PFSK-1 (cell line): ENCODE results near the gene MAP2K7. TPM values are rescaled to one million over a fixed set of nuclear protein-coding genes. Genes with fewer than 3 reads are reported as not detected.
A peak's percentile ranks its signal among the peaks of the same experiment; 100 is the strongest.

Experiments
- FOXP2 ChIP-seq: optimal IDR thresholded peaks from 2 replicates; pipeline ENCODE3; 2011; ENCODE audit warnings: borderline replicate concordance, control low read depth, inconsistent platforms; ENCODE audit not compliant: insufficient read depth; ENCODE audit errors: extremely low read length, extremely low read depth
- POLR2AphosphoS5 ChIP-seq: IDR thresholded peaks from 2 replicates; pipeline ENCODE4 v1.6.1; 2012; ENCODE audit warnings: low read depth, mild to moderate bottlenecking, control low read depth, low read length, moderate library complexity
- REST ChIP-seq, 2 experiments: IDR thresholded peaks; 2 replicates each; pipeline versions ENCODE4 v1.6.1 to v1.8.0; 2011 to 2012; ENCODE audit warnings: low read depth in 2 of 2, low read length in 2 of 2, control low read depth in 1 of 2, inconsistent platforms in 1 of 2, mild to moderate bottlenecking in 1 of 2, moderate library complexity in 1 of 2; ENCODE audit not compliant: insufficient read depth in 1 of 2
- SIN3A ChIP-seq: IDR thresholded peaks from 2 replicates; pipeline ENCODE4 v1.6.1; 2012; ENCODE audit warnings: mild to moderate bottlenecking, low read length, moderate library complexity, borderline replicate concordance; ENCODE audit not compliant: insufficient read depth
- TAF1 ChIP-seq: IDR thresholded peaks from 2 replicates; pipeline ENCODE4 v1.6.1; 2012; ENCODE audit warnings: low read length, control low read depth, borderline replicate concordance; ENCODE audit not compliant: insufficient read depth
- polyA plus RNA-seq: library from polyadenylated mRNA; unstranded; fragments of >200 nt; gene quantifications from one replicate; pipeline ENCODE4 v1.2.1, GENCODE V29; 2012; ENCODE audit warnings: low read depth, missing spikeins; ENCODE audit not compliant: insufficient read length

MAP2K7 gene
- polyA plus RNA-seq: 98.9 TPM

- TF ChIP-seq TAF1: peak; percentile 98
- 0 out of 2 replicates have a peak, but pooled peaks have one; percentile 62 for TF ChIP-seq SIN3A
- no peak for TF ChIP-seq FOXP2
- peak; percentile 53 to 68; a peak in 3 of 4 replicates for TF ChIP-seq REST (IDR thresholded peaks at IDR 0.05; ENCODE audit: insufficient read depth in 1 of 2, low read depth in 2 of 2, low read length in 2 of 2)
- peak; percentile 99 for TF ChIP-seq POLR2AphosphoS5
Measured at GRCh38 chr19:7903244-7904073, at the start of gene MAP2K7. MAP2K7 (plus strand) TSS chr19:7903877; CDS start chr19:7903945, 68 bp downstream.

GRCh38 chr19:7855426-7856108 lies 48.1 kb upstream of the MAP2K7 start:
- TF ChIP-seq TAF1: no peak
- TF ChIP-seq POLR2AphosphoS5: no peak
- no peak for TF ChIP-seq SIN3A
- no peak for TF ChIP-seq FOXP2
- TF ChIP-seq REST (IDR thresholded peaks at IDR 0.05; ENCODE audit: insufficient read depth in 1 of 2, low read depth in 2 of 2, low read length in 2 of 2): no peak

- TF ChIP-seq POLR2AphosphoS5: no peak
- TF ChIP-seq REST (IDR thresholded peaks at IDR 0.05; ENCODE audit: insufficient read depth in 1 of 2, low read depth in 2 of 2, low read length in 2 of 2): no peak
- TF ChIP-seq FOXP2: no peak
- TF ChIP-seq TAF1: no peak
- no peak for TF ChIP-seq SIN3A
Measured at GRCh38 chr19:7856109-7856591, 47.5 kb upstream of the MAP2K7 start.

GRCh38 chr19:7856679-7857663 lies 46.7 kb upstream of the MAP2K7 start:
- no peak for TF ChIP-seq TAF1
- no peak for TF ChIP-seq POLR2AphosphoS5
- TF ChIP-seq SIN3A: no peak
- TF ChIP-seq REST (IDR thresholded peaks at IDR 0.05; ENCODE audit: insufficient read depth in 1 of 2, low read depth in 2 of 2, low read length in 2 of 2): no peak
- TF ChIP-seq FOXP2: no peak
